HL-60/S4 treated with phorbol 12-myristate 13-acetate at 8.2 ng/mL for 4 days and 3 days (cell line): ENCODE data around the gene PLEKHG3.

Source experiments
- in situ Hi-C: fragments of 300-500 bp; cut with MboI; formaldehyde crosslinking; loops from 2 replicates; pipeline ENCODE4 v1.15.0; 2022; ENCODE audit warnings: low sequenced_read_pairs

Gene PLEKHG3

DNA sequence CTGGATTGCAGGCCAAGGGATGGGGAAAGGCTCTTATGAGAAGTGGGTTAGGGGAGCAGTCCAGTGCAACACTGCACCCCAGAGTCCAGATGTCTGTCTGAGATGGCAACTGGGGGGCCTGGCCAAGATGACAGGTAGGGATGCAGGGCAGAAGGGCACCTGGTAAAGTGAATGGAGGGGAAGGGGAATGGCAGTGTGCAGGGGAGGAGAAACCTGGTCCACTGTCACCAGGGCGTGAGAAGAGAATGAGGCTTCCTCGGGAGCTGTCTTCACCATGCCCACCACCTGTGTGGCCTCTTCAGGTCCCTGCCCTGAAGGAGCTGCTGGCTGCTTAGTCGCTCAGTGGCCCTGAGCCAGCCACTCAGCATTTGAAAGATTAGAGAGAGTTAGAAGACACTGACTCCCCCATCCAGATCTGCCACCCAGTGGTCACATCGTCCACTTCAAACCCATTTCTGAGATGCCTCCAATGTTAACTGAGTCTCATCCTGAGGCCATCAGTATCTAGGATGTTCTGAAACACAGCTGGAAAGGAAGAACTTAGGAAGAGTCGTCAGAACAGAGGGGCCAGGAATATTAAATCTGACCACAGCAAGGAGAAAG lies 57.3 kb downstream of the PLEKHG3 start:
- in situ Hi-C loops, result loop anchor here (25.0 kb wide), 1 partner anchor 99 kb away; no protein-coding TSS in a partner anchor

DNA sequence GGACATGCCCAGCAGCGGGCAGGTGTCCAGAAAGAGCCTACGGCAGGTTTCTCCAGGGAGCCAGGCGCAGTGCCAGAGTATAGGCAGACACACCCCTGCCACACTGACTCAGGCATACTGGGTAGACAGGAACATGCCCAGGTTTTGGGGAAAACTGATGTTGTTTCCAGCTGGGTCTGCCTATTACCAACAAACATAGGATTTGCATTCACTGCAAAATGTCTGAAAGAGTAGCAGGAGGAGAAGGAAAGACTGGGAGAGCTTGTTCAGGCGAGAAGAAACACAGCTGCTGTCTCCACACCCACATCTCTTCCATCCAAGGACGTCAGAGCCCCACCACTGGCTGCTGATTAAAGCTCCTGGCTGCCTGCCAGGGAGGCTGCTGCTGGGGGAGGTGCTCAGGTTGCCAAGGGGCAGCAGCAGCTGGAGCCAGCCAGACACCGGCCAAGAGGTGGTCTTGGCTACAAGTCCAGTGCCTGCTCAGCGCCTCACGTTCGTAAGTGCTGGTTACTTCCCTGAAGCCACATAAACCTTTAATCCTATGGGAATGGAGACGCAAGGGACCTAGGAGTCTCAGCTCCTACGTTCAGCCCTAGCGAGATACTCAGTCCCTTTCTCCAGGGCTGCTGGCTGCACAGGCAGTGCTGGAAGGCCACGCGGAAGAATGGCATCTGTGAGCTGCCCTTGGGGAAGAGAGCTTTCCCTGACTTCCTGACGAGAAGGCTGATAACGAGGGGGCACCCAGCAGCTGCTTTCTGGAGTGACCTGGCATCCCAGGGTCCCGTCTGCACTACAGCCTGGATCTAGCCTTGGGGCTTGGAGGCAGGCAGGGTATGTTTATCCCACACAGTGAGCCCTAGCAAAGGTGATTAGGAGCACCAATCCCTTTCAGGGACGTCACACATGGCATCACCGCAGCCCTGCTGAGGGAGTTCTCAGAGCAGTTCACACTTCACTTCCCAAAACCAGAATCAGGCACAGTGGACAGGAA lies 58.1 kb downstream of the PLEKHG3 start:
- in situ Hi-C loops, result loop anchor here (25.0 kb wide), 1 partner anchor 100 kb away; no protein-coding TSS in a partner anchor

DNA sequence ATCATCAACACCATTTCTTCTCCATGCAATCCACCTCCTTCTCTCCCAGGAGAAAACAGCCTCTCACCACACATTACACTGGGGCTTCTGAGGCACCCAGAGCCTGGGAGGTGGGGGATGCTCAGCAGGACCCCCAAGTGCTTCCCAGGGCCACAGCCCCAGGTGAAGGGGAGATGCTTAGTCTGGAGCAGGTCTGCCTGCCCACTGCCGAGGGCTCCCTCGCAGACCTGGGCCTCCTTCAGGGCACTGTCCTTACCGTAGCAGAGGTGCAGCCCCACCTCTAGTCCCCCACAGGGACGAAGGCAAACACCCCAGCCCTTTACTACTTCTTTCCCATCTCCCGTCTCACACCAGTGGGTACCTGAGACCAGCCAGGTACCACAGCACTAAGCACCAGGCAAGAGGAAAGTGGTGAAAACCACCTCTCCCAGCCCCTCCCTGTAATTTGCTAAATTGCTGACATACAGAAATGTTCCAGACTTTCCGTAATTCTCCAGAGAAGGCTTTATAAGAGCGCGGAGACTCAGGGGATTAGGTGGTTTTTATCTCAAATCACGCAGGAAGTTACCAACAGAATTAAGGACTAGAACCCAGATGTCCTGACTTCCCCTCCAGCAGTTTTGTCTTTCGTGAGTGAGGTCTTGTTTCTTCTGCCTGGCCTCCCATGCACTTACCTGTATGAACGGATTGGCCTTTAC lies 59.0 kb downstream of the PLEKHG3 start:
- in situ Hi-C loops, result loop anchor here (25.0 kb wide), 1 partner anchor 101 kb away; no protein-coding TSS in a partner anchor

DNA sequence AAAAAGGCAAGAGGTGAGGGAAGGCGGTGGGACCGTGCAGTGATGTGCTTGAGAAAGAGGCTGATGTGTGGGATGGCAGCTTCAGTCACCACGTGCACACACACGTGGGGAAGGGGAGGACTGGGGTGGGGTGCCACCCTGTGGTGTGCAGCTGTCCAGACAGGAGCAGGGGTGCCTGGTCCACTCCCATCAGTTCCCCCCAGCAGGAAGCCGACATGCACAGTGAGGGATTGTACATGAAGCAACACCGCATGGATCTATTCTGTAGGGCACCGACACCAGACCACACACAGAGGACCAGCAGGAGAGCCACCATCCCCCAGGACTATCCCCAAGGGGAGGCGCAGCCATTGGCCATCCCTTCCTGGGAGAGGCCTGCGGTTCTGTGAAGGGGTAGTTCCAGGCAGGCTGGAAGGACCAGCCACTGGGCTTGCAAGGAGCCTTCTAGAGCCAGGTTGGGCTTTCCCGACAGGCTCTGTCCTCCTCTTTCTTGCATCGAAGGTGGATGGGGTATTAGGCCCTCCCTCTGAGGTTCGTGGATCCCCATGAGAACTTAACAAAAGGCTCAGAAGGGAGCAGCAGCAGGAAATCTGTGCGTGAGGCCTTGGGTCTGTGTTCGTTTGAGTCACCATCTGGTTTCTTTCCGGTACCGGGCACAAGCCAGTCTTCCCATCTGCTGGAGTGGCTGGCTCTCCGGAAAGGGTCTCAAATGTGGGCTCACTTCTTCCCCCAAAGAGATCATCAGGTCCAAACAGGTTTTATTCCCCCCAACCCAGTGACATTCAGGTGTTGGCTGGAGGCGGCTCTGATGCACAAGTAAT lies 59.8 kb downstream of the PLEKHG3 start:
- in situ Hi-C loops, result loop anchor here (25.0 kb wide), 1 partner anchor 102 kb away; no protein-coding TSS in a partner anchor

DNA sequence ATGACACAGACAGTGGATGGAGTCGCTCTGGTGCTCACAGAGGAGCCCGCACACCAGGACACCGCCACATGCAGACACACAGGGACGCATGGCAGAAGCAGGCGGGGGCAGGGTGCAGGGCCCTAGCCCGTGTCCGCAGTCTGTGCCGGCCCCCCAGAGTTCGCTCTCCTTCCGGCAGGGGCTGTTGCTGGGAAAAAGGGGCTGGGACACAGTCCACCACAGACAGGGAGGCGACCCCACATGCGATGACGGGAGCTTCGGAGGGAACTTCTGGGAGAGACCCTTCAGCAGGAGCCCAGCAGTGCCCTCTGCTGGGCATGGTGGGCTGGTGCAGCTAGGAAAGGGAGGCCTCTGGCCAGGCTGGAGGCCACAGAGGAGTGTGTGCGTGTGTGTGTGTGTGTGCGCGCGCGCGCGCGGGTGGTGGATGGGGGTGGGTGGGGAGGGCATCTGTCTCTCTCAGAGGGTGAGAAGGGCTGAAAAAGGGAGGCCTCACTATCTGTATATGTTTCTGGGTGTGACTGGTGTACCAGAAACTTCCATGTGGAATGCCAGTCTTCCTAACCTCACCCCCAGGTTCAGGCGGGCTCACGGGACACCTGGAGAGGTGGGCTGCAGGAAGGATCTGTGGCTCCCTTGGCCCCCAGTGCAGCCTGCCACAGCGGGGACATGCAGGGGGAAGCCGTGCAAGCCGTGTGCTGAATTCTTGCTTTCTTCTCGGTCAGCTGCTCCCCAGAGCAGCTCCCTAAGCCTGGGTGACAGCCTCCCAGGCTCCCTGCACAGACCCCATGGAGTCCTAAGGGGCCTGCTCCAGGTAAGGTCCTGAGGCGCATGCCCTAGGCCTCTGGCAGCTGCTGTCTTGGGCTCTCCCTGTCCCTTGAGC lies 60.7 kb downstream of the PLEKHG3 start:
- in situ Hi-C loops, result loop anchor here (25.0 kb wide), 1 partner anchor 103 kb away; no protein-coding TSS in a partner anchor

DNA sequence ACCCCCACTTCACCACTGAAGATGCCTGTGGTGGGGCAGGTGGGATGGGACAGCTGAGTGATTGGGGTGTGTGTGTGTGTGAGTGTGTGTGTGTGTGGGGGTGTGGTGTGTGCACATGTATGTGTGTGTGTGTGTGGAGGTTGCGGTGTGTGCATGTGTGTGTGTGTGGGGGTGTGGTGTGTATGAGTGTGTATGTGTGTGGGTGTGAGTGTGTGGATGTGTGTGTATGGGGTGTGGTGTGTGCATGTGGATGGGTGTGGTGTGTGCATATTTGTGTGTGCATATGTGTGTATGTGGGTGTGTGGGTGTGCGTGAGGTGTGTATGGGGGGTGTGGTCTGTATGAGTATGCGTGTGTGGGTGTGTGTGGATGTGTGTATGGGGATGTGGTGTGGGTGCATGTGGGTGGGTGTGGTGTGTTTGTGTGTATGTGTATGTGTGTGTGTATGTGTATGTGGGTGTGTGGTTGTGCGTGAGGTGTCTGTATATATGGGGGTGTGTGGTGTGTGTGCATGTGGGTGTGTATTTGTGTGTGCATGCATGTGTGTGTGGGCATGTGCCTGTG lies 61.6 kb downstream of the PLEKHG3 start:
- in situ Hi-C loops, result loop anchor here (25.0 kb wide), 1 partner anchor 104 kb away; no protein-coding TSS in a partner anchor

DNA sequence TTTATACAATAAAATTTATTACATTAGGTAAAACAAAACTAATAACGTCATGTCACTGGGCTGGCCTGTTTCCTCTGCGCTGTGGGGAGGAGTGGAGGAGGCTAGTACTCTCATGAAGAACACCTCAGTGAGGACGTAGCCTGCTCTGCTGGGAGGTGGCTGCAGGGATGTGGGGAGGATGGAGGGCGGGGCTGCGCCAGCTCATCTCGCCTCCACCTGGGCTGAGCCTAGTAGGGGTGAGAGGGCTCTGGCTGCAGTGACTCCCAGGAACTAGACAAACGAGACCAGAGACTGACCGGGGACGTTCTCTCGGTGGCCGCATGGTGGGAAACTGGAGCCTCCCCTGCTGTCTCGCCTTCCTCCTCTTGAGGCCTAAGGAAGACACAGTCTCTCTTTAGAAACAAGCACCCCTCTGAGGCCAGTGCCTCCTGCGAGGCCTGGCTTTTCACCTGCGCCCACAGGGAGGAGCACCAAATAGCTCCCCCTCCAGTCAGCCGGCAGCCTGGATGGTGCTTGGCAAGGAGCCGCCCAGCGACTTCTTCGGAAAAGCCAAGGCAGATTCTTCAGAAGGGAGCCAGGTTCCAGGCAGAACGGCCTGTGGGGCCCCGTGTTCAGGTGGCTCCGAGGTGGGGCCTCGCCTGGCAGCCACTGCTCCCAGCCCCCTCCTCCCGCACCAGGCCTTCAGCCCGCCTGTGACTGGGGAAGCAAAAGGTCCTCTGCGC lies 62.4 kb downstream of the PLEKHG3 start:
- in situ Hi-C loops, result loop anchor here (25.0 kb wide), 1 partner anchor 104 kb away; no protein-coding TSS in a partner anchor

DNA sequence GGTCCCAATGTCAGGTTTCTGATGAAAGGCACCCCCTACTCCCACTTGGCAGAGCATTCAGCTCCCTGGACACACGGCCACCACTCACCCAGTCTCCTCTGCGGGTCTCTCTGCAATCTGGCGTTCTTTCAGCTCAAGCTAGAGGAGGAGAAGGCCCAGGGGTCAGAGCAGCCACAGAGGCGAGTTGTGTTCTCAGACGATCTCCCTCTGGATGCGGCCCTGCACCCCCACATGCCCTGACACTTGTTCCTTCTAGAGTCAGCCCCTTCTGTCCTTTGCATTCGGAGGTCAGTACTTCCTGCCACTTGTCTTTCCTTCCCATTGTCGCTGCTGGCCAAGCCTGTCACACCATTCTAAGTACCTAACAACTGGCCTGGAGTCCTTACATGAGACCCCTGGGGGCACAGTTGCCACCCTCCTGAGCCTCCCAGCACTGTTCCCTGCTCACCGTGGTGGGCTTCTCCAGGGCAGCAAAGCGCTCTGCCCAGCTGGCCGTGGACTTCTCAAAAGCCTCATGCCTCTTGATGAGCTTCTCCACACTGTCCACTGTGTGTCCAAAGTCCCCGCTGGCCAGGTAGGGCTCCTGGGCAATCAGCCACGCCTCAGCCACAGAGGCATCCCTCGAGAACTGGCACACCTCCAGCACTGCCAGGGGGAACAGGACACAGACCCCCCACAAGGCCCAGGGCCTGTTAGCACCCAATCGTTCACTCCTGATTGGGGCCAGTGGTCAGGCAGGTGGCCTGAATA lies 63.2 kb downstream of the PLEKHG3 start:
- in situ Hi-C loops, result loop anchor here (25.0 kb wide), 1 partner anchor 105 kb away; no protein-coding TSS in a partner anchor

DNA sequence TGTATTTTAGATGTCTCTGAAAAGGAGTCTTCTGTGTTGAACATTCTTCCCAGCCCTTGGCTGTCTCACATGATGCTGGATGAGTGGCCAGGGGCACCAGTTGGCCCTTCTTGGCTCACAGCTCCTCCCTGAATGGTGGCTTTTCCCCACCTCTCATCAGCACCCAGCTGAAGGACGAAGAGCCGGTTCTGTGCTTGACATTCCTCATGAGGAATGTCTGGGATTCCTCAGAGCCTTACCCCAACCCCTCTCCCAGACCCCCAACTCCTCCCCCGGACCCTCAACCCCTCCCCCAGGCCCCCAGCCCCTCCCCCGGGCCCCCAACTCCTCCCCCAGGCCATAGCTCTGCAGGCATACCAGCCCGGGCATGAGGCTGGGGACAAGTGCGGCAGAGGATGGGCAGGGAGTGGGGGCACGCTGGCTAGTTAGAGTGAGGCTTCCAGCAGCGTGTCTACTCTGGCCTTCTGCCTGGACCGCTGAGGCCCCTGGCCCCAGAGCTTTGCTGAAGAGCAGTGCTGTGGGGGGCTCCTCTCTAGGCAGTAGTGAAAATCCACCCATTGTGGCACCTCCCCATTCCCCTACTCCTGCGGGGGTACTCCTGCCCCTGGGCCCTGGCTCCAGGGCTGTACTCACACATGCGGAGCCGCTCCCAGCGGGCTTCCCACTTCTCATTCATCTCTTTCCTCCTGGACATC lies 64.3 kb downstream of the PLEKHG3 start:
- in situ Hi-C loops, result loop anchor here (25.0 kb wide), 1 partner anchor 106 kb away; no protein-coding TSS in a partner anchor

DNA sequence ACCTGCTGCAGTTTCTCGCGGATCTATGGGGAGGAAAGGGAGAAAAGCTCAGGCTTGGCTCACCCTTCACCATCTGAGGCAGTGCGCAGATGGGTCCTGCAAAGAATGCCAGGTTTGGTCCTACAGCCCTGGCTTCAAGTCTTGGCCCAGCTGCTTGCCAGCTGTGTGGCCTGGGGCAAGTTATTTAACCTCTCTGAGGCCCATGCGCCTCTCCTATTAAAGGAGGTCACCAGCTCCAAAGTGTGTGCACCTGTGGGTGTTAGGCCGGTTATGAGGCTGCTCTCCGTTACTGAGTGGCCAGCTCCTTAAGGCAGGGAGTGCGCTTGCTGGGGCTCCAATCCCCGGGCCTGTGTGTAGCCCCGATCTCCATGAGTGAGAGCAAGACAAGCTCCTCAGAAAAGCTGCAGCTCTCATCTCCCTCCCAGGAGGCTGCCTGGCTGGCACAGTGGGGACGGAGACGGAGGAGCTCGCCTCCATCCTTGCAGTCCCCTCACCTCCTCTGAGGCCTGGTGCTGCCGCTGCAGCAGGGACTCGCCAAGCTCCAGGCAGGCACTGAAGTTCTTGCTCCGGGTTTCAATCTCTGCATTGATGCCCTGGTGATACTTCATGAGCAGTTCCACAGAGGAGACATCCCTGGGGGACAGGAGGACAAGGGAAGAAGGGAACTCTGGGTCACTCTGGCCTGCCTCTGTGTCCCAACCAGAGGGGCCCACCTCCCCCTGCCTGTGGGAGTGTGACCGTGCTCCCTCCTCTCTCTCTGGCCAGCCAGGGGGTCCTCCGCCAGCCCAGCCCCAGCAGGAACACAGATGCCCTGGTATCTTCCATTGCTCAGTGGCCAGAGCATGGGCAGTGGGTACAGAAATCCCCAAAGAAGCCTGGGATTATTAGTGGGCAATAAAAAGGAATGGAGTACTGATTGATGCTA lies 65.1 kb downstream of the PLEKHG3 start:
- in situ Hi-C loops, result loop anchor here (25.0 kb wide), 1 partner anchor 107 kb away; no protein-coding TSS in a partner anchor

DNA sequence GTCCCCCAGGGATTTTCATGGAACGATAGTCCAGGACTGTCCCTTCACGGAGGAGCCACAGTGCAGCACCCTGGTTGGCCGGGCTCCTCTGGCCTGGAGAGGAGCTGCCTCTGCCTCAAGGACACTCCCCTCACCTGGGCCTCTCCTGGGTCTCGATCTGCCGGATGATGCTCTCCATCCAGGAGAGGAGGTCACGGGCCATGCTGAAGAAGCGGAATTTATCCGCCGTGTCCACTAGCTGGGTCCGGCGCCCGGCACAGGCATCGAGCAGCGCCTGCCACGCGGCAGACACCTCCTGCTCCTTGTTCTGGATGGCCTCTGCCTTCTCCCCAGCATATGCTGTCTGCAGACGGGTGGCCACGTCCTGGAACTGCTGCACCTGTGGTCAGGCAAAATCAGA lies 66.5 kb downstream of the PLEKHG3 start:
- in situ Hi-C loops, result loop anchor here (25.0 kb wide), 1 partner anchor 108 kb away; no protein-coding TSS in a partner anchor

DNA sequence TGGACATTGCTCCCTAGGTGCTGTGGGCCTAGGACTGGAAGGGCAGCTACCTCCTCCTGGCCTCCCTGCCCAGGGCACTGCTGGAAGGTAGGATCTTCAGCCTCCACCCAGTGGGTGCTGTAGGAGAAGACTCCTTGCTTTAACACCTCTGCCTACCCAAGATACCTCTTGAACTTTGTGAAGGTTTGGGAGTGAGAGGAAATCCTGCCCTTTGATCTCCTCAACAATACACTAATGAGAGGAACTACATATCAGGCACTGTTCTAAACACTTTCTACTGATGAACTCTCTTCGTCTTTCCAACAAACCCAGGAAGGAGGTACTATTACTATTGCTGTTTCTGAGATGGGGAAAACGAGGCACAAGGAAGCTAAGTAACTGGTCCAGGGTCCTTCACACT lies 66.9 kb downstream of the PLEKHG3 start:
- in situ Hi-C loops, result loop anchor here (25.0 kb wide), 1 partner anchor 109 kb away; no protein-coding TSS in a partner anchor

DNA sequence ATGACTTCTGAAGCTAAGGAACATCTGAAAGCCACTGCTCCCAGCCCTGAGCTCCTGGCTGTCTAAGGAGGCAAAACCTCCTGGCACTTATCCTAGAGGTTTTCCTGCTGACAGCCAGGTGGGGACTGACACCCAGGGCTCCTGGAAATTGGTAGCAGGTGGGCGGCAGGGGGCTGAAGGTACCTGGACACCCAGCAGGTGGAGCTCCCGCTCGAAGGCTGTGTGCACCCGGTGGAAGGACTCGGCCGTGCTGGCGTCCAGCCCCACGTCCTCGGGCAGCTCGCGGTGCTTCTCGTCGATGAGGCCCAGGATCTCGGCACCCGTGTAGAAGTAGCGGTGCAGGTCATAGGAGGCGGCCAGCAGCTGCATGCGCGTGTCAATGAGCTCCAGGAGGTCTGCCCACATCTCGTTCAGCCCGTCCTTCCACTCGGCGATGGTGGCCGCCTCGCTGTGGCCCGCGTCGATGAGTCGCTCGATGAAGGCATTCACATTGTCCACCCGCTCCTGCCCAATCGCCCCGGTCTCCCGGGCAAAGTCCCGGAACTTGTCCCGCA lies 68.2 kb downstream of the PLEKHG3 start:
- in situ Hi-C loops, result loop anchor here (25.0 kb wide), 1 partner anchor 110 kb away; no protein-coding TSS in a partner anchor

DNA sequence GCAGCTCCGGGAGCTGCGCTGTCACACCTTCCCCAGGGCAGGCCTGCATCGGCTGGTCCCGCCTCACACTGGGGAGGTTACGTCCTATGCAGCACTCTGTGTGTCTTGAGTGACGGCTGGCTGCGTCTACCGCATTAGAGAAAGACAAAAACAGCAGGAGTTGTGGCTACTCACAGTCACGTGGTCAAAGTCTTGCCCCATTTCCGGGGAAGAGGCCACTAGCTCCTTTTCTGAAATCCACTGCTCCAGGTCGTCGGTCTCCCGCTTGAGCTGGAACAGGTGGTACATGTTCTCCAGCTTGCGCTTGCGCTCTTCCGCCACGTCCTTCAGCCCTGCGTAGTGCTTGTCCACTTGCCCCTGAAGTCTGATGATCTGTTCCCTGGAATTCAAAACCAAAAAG lies 68.8 kb downstream of the PLEKHG3 start:
- in situ Hi-C loops, result loop anchor here (25.0 kb wide), 1 partner anchor 111 kb away; no protein-coding TSS in a partner anchor

DNA sequence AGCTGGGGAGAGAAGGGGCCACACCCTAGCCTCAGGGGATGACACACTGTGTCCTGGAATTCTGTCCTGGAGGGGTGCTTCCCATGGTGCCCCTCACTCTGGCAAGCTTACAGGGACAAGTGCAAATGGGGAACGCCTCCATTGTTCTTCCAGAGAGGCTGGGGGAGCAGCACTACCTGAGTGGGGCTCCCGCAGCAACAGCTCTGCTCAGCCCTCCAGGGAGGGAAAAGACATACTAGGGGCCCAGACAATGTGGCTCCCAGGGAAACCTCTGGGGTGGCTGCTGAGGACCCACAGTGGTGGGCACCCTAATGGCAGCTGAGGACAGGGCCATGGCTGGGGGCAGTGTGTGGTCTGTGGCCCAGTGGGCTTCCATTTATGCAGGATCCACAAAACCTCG lies 69.4 kb downstream of the PLEKHG3 start:
- in situ Hi-C loops, result loop anchor here (25.0 kb wide), 1 partner anchor 111 kb away; no protein-coding TSS in a partner anchor
